ENCODE results near the gene UTS2. TPM values are rescaled to one million over a fixed set of nuclear protein-coding genes. Genes with fewer than 3 reads are reported as not detected.

Gene UTS2
- total and polyA plus RNA-seq, 2 of the 13 experiments (the other 11 are each of a cell fraction or from before 2014, with no cell fraction given) = not detected

DNA sequence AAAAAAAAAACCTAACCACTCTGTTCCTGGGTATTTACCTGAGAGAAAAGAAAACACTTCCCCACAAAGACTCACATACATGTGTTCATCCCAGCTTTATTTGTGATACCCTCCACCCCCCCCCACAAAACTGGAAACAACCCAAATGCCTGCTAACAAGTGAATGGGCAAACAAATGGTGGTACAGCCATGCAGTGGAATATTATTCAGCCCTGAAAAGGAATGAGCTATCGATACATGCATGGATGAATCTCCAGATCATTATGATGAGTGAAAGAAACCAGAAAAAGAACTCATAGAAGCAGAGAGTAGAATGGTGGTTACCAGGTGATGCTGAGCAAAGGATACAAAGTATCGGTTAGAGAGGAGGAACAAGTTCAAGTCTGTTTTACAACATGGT, 38.0 kb upstream of the UTS2 start:
- WGBS (ENCODE audit: low lambda C conversion rate) = 24% methylated on average over 2 of the region's 2 CpGs
- DNase-seq (ENCODE audit: low spot score) (no peak), ATAC-seq (no peak), FAIRE-seq (no peak)
- H3K4me2 ChIP-seq (ENCODE audit: low read depth, low read length) = no peak overlapping the region
- H3K27me3 ChIP-seq (ENCODE audit: control insufficient read depth in 1 of 2, insufficient read depth in 2 of 2, low read length in 2 of 2) = peaks cover 0 to 14% of the 10 kb centered on the region in 2 experiments; a peak in 2 of 5 replicates
- intact Hi-C loops (cut with micrococcal nuclease; ENCODE audit: unreplicated experiment) = no loop called here
- no peaks in the 10 kb centered on the region for H3K36me3 ChIP-seq (replicated peaks in 1 of 2; ENCODE audit: control insufficient read depth in 1 of 2, insufficient read depth in 2 of 2, low read length in 2 of 2)
- no peaks in the 10 kb centered on the region for H3K79me2 ChIP-seq (ENCODE audit: insufficient read depth, low read length)
- H3K4me1 ChIP-seq (ENCODE audit: insufficient read depth, low read length) = no peaks in the 10 kb centered on the region
- H3K27ac ChIP-seq (ENCODE audit: extremely low read length, insufficient read depth, low read length) = no peak overlapping the region
- BruUV-seq (replicated peaks) = no TSS peak
- POLR2A ChIA-PET = no interaction called here
- no peak overlapping the region for H3K9ac ChIP-seq (ENCODE audit: insufficient read depth, low read depth, low read length)
- no peak overlapping the region for H2AFZ ChIP-seq (ENCODE audit: low read length)
- no peak overlapping the region for H3K4me3 ChIP-seq (replicated peaks in 1 of 3; ENCODE audit: insufficient read depth in 1 of 3, low read depth in 2 of 3, low read length in 3 of 3)
- no peaks in the 10 kb centered on the region for H4K20me1 ChIP-seq (ENCODE audit: insufficient read depth, low read length)
- in situ Hi-C loops (cut with HindIII; ENCODE audit: extremely low pct_ligation_motif_present, low pct_unique_long_range_greater_than_20kb) = no loop called here
- no peaks in the 10 kb centered on the region for H3K9me3 ChIP-seq (ENCODE audit: low read length)
- CTCF ChIA-PET (ENCODE audit: low intra/inter-chr PET ratio, low total read pairs) = no interaction called here
- TF ChIP-seq, protein P1, sequence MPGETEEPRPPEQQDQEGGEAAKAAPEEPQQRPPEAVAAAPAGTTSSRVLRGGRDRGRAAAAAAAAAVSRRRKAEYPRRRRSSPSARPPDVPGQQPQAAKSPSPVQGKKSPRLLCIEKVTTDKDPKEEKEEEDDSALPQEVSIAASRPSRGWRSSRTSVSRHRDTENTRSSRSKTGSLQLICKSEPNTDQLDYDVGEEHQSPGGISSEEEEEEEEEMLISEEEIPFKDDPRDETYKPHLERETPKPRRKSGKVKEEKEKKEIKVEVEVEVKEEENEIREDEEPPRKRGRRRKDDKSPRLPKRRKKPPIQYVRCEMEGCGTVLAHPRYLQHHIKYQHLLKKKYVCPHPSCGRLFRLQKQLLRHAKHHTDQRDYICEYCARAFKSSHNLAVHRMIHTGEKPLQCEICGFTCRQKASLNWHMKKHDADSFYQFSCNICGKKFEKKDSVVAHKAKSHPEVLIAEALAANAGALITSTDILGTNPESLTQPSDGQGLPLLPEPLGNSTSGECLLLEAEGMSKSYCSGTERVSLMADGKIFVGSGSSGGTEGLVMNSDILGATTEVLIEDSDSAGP (CRISPR knock-in tag; IDR thresholded peaks at IDR 0.05; ENCODE audit: borderline replicate concordance) = no peak
- TF ChIP-seq ZNF180 (CRISPR knock-in tag; IDR thresholded peaks at IDR 0.05; ENCODE audit: borderline replicate concordance, low read depth) = no peak
- no peak for TF ChIP-seq SOX5 (CRISPR knock-in tag; IDR thresholded peaks at IDR 0.05; ENCODE audit: borderline replicate concordance)
- no peak for TF ChIP-seq KLF11 (CRISPR knock-in tag; IDR thresholded peaks at IDR 0.05)
- TF ChIP-seq, protein P2, sequence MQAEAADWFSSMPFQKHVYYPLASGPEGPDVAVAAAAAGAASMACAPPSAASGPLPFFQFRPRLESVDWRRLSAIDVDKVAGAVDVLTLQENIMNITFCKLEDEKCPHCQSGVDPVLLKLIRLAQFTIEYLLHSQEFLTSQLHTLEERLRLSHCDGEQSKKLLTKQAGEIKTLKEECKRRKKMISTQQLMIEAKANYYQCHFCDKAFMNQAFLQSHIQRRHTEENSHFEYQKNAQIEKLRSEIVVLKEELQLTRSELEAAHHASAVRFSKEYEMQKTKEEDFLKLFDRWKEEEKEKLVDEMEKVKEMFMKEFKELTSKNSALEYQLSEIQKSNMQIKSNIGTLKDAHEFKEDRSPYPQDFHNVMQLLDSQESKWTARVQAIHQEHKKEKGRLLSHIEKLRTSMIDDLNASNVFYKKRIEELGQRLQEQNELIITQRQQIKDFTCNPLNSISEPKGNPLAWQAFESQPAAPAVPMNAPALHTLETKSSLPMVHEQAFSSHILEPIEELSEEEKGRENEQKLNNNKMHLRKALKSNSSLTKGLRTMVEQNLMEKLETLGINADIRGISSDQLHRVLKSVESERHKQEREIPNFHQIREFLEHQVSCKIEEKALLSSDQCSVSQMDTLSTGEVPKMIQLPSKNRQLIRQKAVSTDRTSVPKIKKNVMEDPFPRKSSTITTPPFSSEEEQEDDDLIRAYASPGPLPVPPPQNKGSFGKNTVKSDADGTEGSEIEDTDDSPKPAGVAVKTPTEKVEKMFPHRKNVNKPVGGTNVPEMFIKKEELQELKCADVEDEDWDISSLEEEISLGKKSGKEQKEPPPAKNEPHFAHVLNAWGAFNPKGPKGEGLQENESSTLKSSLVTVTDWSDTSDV (CRISPR knock-in tag; IDR thresholded peaks at IDR 0.05) = no peak
- TF ChIP-seq MTA3 (CRISPR knock-in tag; IDR thresholded peaks at IDR 0.05) = no peak
- no peak for TF ChIP-seq RELA (CRISPR knock-in tag; IDR thresholded peaks at IDR 0.05)
- TF ChIP-seq, protein P3, sequence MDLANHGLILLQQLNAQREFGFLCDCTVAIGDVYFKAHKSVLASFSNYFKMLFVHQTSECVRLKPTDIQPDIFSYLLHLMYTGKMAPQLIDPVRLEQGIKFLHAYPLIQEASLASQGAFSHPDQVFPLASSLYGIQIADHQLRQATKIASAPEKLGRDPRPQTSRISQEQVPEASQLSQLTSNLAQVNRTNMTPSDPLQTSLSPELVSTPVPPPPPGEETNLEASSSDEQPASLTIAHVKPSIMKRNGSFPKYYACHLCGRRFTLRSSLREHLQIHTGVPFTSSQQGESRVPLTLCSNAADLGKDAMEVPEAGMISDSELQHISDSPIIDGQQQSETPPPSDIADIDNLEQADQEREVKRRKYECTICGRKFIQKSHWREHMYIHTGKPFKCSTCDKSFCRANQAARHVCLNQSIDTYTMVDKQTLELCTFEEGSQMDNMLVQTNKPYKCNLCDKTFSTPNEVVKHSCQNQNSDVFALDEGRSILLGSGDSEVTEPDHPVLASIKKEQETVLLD (CRISPR knock-in tag; IDR thresholded peaks at IDR 0.05; ENCODE audit: low read depth) = no peak
- TF ChIP-seq, protein P4, sequence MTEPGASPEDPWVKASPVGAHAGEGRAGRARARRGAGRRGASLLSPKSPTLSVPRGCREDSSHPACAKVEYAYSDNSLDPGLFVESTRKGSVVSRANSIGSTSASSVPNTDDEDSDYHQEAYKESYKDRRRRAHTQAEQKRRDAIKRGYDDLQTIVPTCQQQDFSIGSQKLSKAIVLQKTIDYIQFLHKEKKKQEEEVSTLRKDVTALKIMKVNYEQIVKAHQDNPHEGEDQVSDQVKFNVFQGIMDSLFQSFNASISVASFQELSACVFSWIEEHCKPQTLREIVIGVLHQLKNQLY (CRISPR knock-in tag; IDR thresholded peaks at IDR 0.05) = no peak
- TF ChIP-seq ETV6 (CRISPR knock-in tag; conservative IDR thresholded peaks at IDR 0.05) = no peak
- TF ChIP-seq JUND (CRISPR knock-in tag; IDR thresholded peaks at IDR 0.05) = no peak
- TF ChIP-seq ZNF777 (CRISPR knock-in tag; IDR thresholded peaks at IDR 0.05) = no peak
- no peak for TF ChIP-seq ZNF558 (CRISPR knock-in tag; IDR thresholded peaks at IDR 0.05; ENCODE audit: borderline replicate concordance)
- TF ChIP-seq, protein P5, sequence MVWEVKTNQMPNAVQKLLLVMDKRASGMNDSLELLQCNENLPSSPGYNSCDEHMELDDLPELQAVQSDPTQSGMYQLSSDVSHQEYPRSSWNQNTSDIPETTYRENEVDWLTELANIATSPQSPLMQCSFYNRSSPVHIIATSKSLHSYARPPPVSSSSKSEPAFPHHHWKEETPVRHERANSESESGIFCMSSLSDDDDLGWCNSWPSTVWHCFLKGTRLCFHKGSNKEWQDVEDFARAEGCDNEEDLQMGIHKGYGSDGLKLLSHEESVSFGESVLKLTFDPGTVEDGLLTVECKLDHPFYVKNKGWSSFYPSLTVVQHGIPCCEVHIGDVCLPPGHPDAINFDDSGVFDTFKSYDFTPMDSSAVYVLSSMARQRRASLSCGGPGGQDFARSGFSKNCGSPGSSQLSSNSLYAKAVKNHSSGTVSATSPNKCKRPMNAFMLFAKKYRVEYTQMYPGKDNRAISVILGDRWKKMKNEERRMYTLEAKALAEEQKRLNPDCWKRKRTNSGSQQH (CRISPR knock-in tag; IDR thresholded peaks at IDR 0.05; ENCODE audit: low read depth) = no peak
- TF ChIP-seq NFKB2 (CRISPR knock-in tag; IDR thresholded peaks at IDR 0.05; ENCODE audit: borderline replicate concordance) = no peak
- TF ChIP-seq BCL6 (CRISPR knock-in tag; IDR thresholded peaks at IDR 0.05) = no peak

Measured in HepG2 (cell line).